Measurements from ENCODE around the gene SLX4. TPM values are rescaled to one million over a fixed set of nuclear protein-coding genes. Genes with fewer than 3 reads are reported as not detected.

Gene SLX4
- total RNA-seq (ENCODE audit: low replicate concordance) = 0.94 and 2.5 TPM in 2 replicates

GRCh38 chr16:3611146-3611975 lies at the start of gene SLX4:
TSS of gene SLX4 (minus strand) at chr16:3611606. CDS start at chr16:3608964, 2,642 bp downstream.

GRCh38 chr16:3654249-3654991 lies 43.0 kb upstream of the SLX4 start, which contains the start of gene DNASE1:
TSS of gene DNASE1 (plus strand) at chr16:3654691. CDS start at chr16:3655374, 683 bp downstream.

GRCh38 chr16:3577302-3577752 lies 34.1 kb downstream of the SLX4 start, which contains the start of gene NLRC3:
TSS of gene NLRC3 (minus strand) at chr16:3577403. CDS start at chr16:3565036, 12,367 bp downstream.

Other genes with a start within 250 kb of the SLX4 start
- gene ZSCAN32, start 210.6 kb downstream of the SLX4 start, total RNA-seq (ENCODE audit: low replicate concordance) = 4.4 and 9.1 TPM in 2 replicates
- gene ZNF174, start 210.4 kb downstream of the SLX4 start, total RNA-seq (ENCODE audit: low replicate concordance) = 2.0 and 4.9 TPM in 2 replicates
- gene ZNF597, start 168.1 kb downstream of the SLX4 start, total RNA-seq (ENCODE audit: low replicate concordance) = 1.1 and 3.1 TPM in 2 replicates
- gene NAA60, start 167.9 kb downstream of the SLX4 start, total RNA-seq (ENCODE audit: low replicate concordance) = 10.2 and 10.4 TPM in 2 replicates
- not detected in 2 replicates for gene C16orf90, start 116.1 kb downstream of the SLX4 start, total RNA-seq (ENCODE audit: low replicate concordance)
- gene CLUAP1, start 110.6 kb downstream of the SLX4 start, total RNA-seq (ENCODE audit: low replicate concordance) = 17.1 and 49.1 TPM in 2 replicates
- under 0.01 TPM in 2 replicates for gene NLRC3, start 34.2 kb downstream of the SLX4 start, total RNA-seq (ENCODE audit: low replicate concordance)
- 10.4 and 34.2 TPM in 2 replicates for gene DNASE1, start 43.1 kb upstream of the SLX4 start, total RNA-seq (ENCODE audit: low replicate concordance)
- 72.4 and 79.3 TPM in 2 replicates for gene TRAP1, start 105.9 kb upstream of the SLX4 start, total RNA-seq (ENCODE audit: low replicate concordance)

Data from smooth muscle cell of the coronary artery (primary cell).